PC-3 (cell line): Measurements from ENCODE around the gene RCAN1.

Experiments
- CTCF ChIP-seq: fragments of 300-600 bp; sonication (generic); conservative IDR thresholded peaks from 2 replicates; pipeline ENCODE4 v1.5.1; 2017; ENCODE audit warnings: antibody characterized with exemption, low read depth, mild to moderate bottlenecking, low read length
- EZH2 ChIP-seq: fragments of 300-600 bp; sonication (generic); IDR thresholded peaks from one replicate; pipeline ENCODE4 v1.6.1; 2017; ENCODE audit warnings: antibody characterized with exemption, mild to moderate bottlenecking, low read length; ENCODE audit not compliant: unreplicated experiment
- EZH2phosphoT487 ChIP-seq: fragments of 300-600 bp; sonication (generic); IDR thresholded peaks from 2 replicates; pipeline ENCODE4 v1.6.1; 2018; ENCODE audit warnings: mild to moderate bottlenecking, antibody characterized with exemption, low read length, borderline replicate concordance

GRCh38 chr21:34597406-34597805, 17.5 kb downstream of the RCAN1 start:
- no peak for TF ChIP-seq CTCF
- no peak for TF ChIP-seq EZH2
- TF ChIP-seq EZH2phosphoT487 = no peak
